GM19351 (cell line): Measurements from ENCODE around the gene SOX18.
"Not testable (repeated sequence)": the region's sequence is repeated elsewhere in the genome, so short reads cannot be mapped to it uniquely, and the experiment has no call there.

ENCODE experiments used
- ATAC-seq: cut with Tn5 transposase; IDR thresholded peaks from one replicate; pipeline ENCODE4 v1.9.1; 2021; ENCODE audit warnings: mild to moderate bottlenecking, moderate library complexity; ENCODE audit not compliant: unreplicated experiment

Gene SOX18

GRCh38 chr20:64049060-64049877 is at the start of gene SOX18:
Gene SOX18 (minus strand): TSS chr20:64049639. CDS start chr20:64049516, 123 bp downstream.
- ATAC-seq: no peak

DNA sequence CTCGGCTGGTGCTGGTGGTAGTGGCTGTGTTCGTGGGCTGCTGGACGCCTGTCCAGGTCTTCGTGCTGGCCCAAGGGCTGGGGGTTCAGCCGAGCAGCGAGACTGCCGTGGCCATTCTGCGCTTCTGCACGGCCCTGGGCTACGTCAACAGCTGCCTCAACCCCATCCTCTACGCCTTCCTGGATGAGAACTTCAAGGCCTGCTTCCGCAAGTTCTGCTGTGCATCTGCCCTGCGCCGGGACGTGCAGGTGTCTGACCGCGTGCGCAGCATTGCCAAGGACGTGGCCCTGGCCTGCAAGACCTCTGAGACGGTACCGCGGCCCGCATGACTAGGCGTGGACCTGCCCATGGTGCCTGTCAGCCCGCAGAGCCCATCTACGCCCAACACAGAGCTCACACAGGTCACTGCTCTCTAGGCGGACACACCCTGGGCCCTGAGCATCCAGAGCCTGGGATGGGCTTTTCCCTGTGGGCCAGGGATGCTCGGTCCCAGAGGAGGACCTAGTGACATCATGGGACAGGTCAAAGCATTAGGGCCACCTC is 49.1 kb upstream of the SOX18 start:
- no peak for ATAC-seq

DNA sequence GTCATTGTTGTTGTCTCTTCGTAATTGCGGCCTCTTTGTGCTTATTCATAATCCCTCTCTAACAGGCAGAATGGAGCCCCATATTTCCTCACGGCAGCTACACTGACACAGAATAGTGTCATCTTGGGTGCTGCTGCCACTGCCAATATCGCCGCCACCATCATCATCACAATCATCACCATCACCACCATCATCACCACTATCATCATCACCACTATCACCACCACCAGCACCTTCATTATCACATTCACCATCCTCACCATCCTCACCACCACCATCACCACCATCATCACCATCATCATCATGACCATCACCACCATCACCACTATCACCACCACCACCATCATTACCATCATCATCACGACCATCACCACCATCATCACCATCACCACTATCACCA is 47.1 kb upstream of the SOX18 start:
- ATAC-seq: no peak

- ATAC-seq: no peak
Measured at GRCh38 chr20:64095927-64096326, 46.5 kb upstream of the SOX18 start.

- no peak for ATAC-seq
Measured at GRCh38 chr20:64095455-64095854, 46.0 kb upstream of the SOX18 start.

- ATAC-seq: no peak
Measured at GRCh38 chr20:64093013-64093503, 43.6 kb upstream of the SOX18 start.

DNA sequence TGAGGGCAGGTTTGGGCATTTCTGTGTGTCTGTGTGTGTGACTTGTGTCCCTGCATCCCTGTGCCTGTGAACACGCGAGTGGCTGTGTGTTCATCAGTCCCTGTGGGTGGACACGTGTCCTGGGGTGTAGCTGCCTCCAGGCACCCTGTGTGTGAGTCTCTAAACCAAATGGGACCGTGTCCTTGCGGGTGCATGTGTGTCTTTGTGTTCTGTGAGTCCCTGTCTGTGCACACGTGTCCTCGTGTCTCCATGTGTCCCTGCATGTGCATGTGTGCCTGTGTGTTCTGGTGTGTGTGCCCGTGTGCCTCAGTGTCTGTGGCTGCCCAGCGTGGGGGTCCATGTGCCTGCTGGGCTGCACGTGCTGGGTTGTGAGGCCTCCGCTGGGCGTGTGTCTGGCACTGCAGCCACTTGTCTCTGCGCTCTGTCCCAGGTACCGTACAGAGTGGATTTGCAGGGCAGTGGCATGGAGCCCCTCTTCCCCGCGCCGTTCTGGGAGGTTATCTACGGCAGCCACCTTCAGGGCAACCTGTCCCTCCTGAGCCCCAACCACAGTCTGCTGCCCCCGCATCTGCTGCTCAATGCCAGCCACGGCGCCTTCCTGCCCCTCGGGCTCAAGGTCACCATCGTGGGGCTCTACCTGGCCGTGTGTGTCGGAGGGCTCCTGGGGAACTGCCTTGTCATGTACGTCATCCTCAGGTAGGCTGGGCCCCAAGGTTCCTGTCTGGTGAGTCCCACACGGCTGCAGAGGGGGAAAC is 43.0 kb upstream of the SOX18 start:
- no peak for ATAC-seq

DNA sequence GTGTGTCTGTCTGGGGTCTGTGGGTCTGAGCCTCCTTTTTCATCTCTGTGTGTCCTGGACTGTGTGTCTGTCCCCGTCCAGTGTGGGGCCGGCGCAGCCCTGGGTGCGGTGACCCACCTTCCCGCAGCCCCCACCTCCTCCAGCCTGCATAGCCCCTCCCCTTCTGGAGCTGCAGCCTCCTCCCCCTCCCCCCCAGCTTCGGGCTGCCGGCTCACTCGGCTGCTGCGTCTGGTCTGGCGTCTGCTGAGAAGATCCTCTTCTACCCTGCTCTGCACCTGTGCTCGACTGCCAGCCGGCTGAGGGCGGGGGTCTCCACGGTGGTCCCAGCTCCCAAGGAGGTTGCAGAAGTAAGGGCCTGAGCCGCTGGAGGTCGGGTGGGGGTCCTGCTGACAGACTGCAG is 42.3 kb upstream of the SOX18 start:
- ATAC-seq: no peak

DNA sequence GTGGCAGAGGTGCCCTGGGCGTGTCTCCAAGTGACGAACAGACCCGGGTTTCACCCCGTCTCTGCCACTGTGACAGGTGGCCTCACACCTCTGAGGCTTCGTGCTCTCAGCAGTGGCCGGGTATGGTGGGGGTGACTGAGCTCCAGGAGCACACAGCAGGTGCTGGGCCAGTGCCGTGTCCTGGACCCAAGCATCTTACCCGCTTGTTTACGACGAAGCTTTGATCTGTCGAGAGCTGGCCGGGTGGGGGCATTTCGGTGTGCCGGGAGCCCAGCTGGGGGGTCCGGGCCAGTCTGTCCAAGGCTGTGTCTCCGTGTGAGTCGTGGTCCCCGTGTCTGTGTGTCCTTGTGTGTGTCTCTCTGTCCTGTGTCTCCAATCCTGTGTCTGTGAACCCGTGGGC is 41.9 kb upstream of the SOX18 start:
- no peak for ATAC-seq

DNA sequence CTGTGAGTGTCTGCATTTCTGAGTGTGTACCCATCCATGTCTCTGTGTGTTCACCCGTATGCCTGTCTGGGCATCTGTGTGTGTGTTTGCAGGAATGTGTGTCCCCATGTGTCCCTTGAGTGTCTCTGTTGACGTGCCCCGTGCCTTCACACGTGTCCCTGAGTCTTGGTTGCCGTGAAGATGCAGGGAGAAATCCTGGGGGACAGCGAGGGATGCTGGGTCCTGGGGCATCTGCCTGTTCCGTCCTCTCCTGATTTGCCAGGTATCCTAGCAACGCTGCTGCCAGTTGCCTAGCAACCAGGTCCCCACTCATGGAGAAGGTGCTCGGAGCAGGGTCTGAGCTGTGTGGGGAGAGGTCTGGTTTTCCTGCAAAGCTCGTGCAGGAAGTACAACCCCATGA is 40.7 kb upstream of the SOX18 start:
- no peak for ATAC-seq

DNA sequence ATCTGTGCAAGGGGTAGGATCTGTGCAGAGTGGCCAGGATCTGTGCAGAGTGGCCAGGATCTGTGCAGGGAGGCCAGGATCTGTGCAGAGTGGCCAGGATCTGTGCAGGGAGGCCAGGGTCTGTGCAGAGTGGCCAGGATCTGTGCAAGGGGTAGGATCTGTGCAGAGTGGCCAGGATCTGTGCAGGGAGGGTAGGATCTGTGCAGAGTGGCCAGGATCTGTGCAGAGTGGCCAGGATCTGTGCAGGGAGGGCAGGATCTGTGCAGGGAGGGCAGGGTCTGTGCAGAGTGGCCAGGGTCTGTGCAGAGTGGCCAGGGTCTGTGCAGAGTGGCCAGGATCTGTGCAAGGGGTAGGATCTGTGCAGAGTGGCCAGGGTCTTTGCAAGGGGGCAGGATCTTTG is 39.1 kb upstream of the SOX18 start:
- not testable (repeated sequence) for ATAC-seq

DNA sequence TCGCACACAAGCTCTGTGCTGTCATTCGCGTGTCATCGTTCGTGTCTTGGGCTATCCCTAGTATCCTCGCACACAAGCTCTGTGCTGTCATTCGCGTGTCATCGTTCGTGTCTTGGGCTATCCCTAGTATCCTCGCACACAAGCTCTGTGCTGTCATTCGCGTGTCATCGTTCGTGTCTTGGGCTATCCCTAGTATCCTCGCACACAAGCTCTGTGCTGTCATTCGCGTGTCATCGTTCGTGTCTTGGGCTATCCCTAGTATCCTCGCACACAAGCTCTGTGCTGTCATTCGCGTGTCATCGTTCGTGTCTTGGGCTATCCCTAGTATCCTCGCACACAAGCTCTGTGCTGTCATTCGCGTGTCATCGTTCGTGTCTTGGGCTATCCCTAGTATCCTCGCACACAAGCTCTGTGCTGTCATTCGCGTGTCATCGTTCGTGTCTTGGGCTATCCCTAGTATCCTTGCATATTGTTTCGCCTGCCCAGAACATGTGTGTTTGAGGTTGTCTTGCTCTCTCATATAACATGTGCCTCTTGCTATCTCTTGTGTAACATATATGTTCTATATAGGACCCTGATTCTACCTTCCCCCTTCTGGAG is 37.9 kb upstream of the SOX18 start:
- ATAC-seq: not testable (repeated sequence)

- ATAC-seq: no peak
Measured at GRCh38 chr20:64086801-64087200, 37.4 kb upstream of the SOX18 start.

DNA sequence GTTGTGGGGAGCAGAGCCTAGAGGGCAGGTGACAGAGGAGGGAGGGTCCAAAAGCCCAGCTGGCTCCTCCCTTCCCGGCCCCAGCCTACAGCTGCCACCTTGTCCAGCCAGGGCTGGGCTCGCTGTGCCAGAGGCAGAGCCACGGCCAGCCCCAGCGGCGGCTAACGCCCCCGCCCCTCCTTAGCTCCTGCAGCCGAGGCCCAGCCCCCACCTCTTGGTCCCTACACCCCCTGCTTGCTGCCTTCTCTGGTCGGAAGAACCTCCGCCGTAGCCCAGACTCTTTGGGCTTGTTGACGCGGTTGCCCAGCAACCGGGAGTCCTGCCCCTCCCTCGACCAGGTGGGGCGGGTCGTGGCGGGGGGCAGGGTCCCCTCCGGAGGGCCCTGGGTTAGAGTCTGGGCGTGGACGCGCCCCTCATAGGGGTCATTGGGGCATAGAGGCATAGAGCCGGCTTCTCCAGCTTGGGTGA is 35.3 kb upstream of the SOX18 start:
- ATAC-seq: no peak

DNA sequence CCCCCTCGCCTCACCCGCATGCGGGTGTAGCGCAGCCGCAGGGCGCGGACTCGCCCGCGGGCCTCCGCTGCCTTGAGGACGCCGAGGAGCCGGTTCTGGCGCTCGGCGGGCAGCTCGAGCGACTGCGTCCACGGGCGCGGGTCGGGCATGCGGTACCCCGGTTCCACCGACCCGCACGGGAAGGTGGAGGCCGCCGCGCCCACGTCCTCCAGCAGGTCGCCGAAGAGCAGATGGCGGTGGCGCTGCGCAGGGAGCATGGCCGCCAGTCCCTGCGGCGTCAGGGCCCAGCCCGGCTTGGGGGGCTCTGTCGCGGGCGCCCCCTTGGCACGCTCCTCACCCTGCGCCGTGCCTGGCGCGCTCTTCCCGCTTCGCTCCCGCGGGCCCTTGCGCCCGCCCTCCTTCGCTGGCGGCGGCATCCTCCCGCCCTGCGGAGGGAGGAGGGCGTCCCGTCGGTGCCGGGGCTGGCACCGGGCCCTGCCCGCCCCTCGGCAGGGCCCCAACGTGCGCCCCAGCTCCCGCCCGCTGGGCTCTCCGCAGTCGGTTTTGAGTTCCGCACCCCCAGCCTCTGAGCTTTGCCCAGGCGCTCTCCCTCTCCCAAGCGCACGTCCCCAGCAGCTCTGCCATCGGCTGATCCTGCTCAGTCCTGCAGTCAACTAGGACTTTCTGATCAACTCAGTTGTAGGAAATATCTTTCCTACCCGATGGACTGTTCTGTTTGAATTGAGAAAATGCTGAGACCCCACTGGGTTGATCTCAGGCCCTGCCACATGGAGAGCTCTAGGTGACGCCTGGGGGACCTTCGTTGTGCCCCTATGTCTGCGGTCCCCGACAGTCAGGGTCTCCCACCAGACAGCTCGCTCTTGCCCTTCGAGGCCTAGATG is 34.6 kb upstream of the SOX18 start, which contains the start of gene LKAAEAR1:
Gene LKAAEAR1 (minus strand): TSS at position 595 of the 881 bp plus-strand sequence. CDS start 179 bp downstream, at position 416.
- no peak for ATAC-seq

DNA sequence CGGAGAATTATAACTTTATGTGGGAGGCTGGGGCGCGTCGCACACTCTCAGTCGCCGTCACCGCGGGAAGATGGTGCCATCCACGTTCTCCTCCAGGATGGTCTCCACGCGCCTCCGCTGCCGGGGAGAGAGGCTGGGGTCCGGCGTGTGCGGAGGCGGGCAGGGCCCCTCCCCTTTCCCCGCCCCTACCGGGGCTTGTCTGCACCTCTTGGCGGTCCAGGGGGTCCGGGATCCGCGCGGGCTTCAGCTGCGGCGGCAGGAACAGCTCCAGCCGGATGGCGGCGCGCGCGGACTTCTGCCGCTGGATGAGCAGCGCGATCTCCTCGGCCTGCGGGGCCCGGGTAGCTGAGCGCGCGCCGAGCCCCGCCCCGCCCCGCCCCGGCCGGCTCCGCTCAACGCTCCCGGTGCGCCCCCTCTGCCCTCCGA is 34.0 kb upstream of the SOX18 start:
- ATAC-seq: no peak

GRCh38 chr20:64082820-64083377 is 33.5 kb upstream of the SOX18 start:
- ATAC-seq: no peak

DNA sequence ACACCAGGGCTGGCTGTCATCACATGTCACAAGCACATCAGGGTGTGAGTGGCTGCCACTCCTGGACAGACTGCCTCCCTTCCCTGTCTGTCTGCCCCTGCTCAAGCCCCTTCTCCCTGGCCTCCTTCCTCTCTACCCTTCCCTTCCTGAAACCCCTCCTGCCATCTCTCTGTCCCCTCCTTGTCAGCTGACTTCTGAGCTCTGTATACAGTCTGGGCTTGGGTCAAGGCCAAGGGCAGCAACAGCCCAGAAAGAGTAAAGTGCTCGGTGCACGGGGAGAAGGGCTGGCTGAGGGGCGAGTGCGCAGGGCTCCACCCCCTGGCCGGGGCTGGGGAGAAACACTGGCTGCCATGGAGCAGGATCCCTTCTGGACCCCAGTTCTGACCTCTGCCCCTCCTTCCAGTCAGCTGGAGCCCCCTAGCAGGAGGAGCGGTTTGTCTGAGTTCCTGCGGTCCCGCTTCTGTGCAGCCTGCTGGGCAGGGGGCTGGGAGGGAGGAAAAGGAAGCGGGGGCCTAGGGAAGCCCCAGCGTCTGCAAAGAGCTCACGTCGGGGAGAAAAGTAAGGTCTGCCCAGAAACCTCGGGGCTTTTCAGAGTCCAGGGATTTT is 32.8 kb upstream of the SOX18 start:
- ATAC-seq: no peak

DNA sequence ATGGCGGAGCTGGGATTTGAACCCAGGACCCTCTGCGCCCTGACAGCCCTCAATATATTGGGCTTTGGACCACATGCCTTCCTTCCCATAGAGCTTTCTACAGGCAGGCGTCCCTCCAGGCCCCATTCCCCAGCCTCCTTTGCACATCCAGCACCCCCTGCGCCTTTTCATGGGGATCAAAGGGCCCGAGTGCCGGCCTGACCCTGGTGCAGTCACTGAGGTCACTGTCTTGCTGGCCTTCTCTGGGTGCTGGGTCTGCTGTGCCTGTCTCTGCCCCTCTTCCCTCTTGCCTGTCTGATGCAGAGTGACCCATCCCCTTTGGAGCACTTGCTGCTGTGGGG is 32.2 kb upstream of the SOX18 start:
- ATAC-seq: no peak
